HG03354 (cell line): ENCODE data around the gene CAND1.

Source experiments
- ATAC-seq: cut with Tn5 transposase; IDR thresholded peaks from one replicate; pipeline ENCODE4 v1.9.1; 2021; ENCODE audit warnings: mild to moderate bottlenecking; ENCODE audit not compliant: unreplicated experiment, poor library complexity, severe bottlenecking

CAND1 gene

GRCh38 chr12:67268896-67269632 is at the start of gene CAND1:
Gene CAND1, plus strand, starts transcription at chr12:67269358. Its CDS starts 360 bp downstream, at chr12:67269718.
- ATAC-seq: peak; percentile 79

- ATAC-seq: no peak
Observed at GRCh38 chr12:67220065-67220464, 49.1 kb upstream of the CAND1 start.

- ATAC-seq: no peak
Observed at GRCh38 chr12:67222302-67222701, 46.9 kb upstream of the CAND1 start.

GRCh38 chr12:67223225-67223624 is 45.9 kb upstream of the CAND1 start:
- no peak for ATAC-seq

GRCh38 chr12:67237231-67237630 is 31.9 kb upstream of the CAND1 start:
- ATAC-seq: no peak

DNA sequence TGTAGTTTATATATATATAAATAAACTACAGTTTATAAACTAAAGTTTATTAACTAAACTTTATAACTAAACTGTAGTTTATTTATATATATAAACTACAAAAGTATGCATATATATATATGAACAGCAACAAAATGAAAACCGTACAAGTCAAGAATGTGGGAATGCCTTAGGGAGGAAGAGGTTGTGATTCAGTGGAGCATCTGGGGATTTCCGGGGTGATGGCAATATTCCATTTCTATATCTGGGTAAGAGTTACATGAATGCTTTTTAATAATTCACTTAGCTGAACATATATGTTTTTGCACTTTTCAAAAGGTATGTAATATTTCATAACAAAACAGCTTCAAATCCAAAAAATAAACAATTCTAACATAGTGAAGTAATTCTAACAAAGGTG is 30.1 kb upstream of the CAND1 start:
- no peak for ATAC-seq

- no peak for ATAC-seq
Observed at GRCh38 chr12:67241482-67241881, 27.7 kb upstream of the CAND1 start.

DNA sequence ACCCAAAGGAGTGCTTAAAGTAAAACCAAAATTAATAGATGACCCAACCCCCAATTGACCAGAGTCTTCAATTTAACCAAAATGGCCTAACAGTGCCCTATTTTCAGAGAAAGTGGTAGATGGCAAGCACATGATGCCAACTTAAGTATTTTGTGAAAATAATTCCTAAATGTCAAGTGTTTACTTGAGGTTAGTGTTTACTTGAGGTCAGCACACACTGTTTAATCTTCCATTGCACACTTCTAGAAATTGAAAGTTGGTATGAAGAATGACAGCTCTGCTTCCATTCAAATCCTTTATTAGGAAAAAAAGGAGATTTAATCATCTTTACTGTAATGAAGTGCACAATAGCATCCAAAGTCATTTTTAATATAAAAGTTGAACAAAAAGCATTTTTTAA is 25.9 kb upstream of the CAND1 start:
- ATAC-seq: no peak

DNA sequence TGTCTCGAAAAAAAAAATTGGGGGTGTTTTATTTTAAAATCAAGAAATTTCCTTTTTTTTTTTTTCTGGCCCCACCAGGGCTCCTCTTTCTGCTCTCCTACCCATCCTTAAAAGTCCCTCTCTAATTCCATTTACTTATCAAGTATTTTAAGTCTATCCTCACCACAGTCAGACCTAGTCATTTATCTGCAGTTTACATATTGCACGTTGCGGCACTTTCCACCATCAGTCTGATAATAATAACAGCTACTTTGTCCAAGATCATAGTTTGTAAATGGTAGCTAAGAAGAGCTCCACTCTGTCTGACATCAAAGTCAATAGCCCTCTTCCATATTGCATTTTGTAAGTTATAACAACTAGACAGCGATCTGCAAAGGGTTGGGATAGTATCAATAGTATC is 23.6 kb upstream of the CAND1 start:
- ATAC-seq: no peak

- ATAC-seq: no peak
Observed at GRCh38 chr12:67251012-67251411, 18.1 kb upstream of the CAND1 start.

- ATAC-seq: no peak
Observed at GRCh38 chr12:67254372-67255026, 14.7 kb upstream of the CAND1 start.

DNA sequence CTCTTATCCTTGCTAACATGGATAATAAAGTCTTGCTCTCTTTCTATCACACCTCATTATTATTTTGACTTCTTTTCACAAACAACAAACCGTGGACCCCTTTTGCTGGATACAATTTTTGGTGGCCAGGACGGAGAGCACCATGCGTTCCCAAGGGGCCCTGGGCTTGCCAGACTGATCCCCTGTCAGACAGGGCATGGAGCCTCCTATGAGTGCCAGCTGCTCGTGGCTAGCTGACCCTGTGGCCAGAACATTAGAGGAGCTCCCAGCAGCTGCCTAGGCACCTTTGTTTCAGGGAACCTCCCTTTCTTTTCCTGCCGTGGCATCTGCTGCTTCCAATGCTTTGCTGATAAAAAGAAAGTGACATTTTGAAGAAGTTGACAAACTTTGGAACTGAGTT is 12.5 kb upstream of the CAND1 start:
- ATAC-seq: no peak

- ATAC-seq: no peak
Observed at GRCh38 chr12:67263471-67263870, 5.7 kb upstream of the CAND1 start.

GRCh38 chr12:67268335-67268895 is 743 bp upstream of the CAND1 start:
- ATAC-seq: peak; percentile 80

DNA sequence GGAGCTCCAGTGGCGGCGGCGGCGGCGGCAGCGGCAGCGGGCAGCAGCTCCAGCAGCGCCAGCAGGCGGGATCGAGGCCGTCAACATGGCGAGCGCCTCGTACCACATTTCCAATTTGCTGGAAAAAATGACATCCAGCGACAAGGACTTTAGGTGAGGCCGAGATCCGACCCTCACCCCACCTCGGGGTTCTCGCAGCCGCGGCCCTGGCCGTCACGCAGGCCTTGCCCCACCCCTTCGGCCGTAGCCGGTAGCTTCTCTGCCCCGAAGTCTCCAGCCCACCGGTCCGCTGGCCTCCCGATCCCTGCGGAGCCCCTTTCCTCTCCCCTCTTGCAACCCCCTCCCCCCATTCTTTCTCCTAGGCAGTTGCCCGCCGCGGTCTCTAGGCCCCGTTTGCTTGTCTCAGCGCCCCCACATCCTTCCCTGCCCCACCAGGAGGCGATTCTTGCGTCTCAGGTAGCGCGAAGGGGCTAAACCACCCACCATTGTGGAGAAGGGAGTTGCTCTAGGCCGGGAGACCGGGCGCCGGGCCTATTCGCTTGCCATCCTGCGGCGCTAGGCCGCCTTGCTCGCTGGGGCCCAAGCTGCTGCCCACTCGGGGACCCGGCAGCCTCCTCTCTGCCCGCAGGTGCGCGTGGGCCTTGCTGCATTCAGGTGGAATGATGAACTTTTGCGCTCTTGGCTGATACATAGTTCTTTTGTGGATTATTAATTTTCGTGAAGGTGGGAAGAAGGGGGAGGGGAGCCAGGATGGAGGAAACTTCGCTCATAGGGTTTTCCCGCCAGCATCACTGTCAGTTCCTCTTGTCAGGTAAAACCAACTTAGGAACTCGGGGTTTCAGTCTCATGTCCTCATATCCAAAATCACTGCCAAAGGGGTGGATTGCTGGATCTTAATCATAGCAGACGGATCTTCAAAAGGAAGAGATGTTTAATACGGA is 745 bp downstream of the CAND1 start:
- ATAC-seq: peak; percentile 18

DNA sequence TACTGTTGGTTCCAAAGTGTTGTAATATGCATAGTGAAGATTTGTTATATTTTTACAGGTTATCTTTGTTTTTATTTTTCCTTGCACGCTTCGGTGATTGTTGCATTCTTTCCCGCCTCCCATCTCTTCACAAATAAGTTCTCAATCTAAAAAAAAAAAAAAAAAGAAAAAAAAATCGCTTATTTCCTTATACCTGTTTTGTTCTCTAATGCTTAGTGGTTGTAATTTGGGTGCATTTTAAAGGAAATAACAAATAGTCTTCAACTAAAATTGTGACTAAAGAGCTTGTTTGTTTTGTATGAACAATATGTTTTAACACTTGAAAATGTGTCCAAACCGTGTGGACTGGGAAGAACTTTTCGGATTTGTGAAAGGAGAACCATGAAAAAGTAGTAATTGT is 1.5 kb downstream of the CAND1 start:
- no peak for ATAC-seq

- ATAC-seq: no peak
Observed at GRCh38 chr12:67271976-67272375, 2.8 kb downstream of the CAND1 start.

- no peak for ATAC-seq
Observed at GRCh38 chr12:67274186-67274585, 5.0 kb downstream of the CAND1 start.

DNA sequence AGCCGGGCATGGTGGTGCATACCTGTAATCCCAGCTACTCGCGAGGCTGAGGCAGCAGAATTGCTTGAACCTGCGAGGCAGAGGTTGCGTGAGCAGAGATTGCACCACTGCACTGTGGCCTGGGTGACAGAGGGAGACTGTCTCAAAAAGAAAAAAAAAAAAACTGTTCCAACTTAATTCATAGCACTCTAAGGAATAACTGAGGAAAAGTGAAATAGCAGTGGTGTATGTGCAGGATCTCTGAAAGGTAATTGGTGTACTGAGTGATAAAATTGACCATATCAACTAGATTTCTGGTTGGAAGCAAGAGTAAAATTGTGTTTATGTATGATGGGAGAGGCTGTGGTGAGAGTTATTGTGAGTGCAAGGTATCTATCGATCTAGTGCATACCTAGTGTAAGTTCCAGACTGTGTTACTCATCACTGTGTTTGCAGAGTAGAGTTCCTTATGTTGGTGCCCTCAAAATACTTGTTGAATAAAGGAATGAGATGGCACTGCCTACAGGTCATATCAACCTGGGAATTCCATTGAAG is 6.3 kb downstream of the CAND1 start:
- no peak for ATAC-seq

DNA sequence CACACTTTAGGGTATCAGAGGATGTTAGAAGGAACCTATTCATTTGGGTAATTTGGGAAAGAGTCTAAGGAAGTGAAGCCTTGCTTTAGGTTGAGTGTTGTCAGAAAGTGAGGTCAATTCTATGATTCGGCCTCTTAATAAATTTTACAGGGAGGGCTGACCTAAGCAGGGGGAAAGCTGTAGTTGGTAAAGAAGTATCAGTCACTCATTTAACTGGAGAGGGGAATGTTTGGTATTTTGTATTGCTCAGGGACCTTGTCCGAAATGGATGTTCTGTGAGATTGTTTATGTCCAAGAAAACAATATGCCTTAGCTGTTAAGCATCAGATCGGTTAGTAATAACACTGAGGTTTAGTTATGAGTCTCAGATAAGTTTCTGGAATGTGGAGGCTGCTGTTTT is 7.3 kb downstream of the CAND1 start:
- ATAC-seq: no peak
